ENCODE results near the gene DEGS2. TPM values are rescaled to one million over a fixed set of nuclear protein-coding genes. Genes with fewer than 3 reads are reported as not detected.
"Not testable (repeated sequence)": the region's sequence is repeated elsewhere in the genome, so short reads cannot be mapped to it uniquely, and the experiment has no call there.

Gene DEGS2
- total RNA-seq, 1 donor from 2014 or later = 0.34 TPM

GRCh38 chr14:100188392-100189030 is 29.1 kb upstream of the DEGS2 start:
- Mint-ChIP-seq H3K4me1 (ENCODE audit: low read depth, unreplicated experiment) (no peaks in the 10 kb centered on the region), H3K4me3 (ENCODE audit: unreplicated experiment) (no peak overlapping the region), H3K27me3 (ENCODE audit: unreplicated experiment) (peaks cover 3% of the 10 kb centered on the region), H3K36me3 (ENCODE audit: unreplicated experiment) (no peaks in the 10 kb centered on the region), H3K9me3 (ENCODE audit: unreplicated experiment) (peaks cover 1% of the 10 kb centered on the region), H3K27ac (ENCODE audit: unreplicated experiment) (no peak overlapping the region)
- DNase-seq = no peak
- TF ChIP-seq CTCF (IDR thresholded peaks at IDR 0.05; ENCODE audit: partially characterized antibody, unreplicated experiment) = no peak

- Mint-ChIP-seq H3K27me3 (ENCODE audit: unreplicated experiment) (peaks cover 3% of the 10 kb centered on the region), H3K27ac (ENCODE audit: unreplicated experiment) (no peak overlapping the region), H3K4me3 (ENCODE audit: unreplicated experiment) (no peak overlapping the region), H3K36me3 (ENCODE audit: unreplicated experiment) (no peaks in the 10 kb centered on the region), H3K4me1 (ENCODE audit: low read depth, unreplicated experiment) (no peaks in the 10 kb centered on the region), H3K9me3 (ENCODE audit: unreplicated experiment) (peaks cover 1% of the 10 kb centered on the region)
- no peak for DNase-seq
- TF ChIP-seq CTCF (IDR thresholded peaks at IDR 0.05; ENCODE audit: partially characterized antibody, unreplicated experiment) = no peak
Measured at GRCh38 chr14:100187247-100187833, 27.9 kb upstream of the DEGS2 start.

- H3K4me1 Mint-ChIP-seq (ENCODE audit: low read depth, unreplicated experiment); H3K9me3 Mint-ChIP-seq (ENCODE audit: unreplicated experiment); H3K36me3 Mint-ChIP-seq (ENCODE audit: unreplicated experiment); H3K4me3 Mint-ChIP-seq (ENCODE audit: unreplicated experiment); H3K27ac Mint-ChIP-seq (ENCODE audit: unreplicated experiment); H3K27me3 Mint-ChIP-seq (ENCODE audit: unreplicated experiment); DNase-seq: not testable (repeated sequence)
Measured at GRCh38 chr14:100181876-100182551, 22.6 kb upstream of the DEGS2 start.

GRCh38 chr14:100180671-100181070 is 21.2 kb upstream of the DEGS2 start:
- not testable (repeated sequence) for H3K4me1 Mint-ChIP-seq (ENCODE audit: low read depth, unreplicated experiment); H3K4me3 Mint-ChIP-seq (ENCODE audit: unreplicated experiment); H3K27me3 Mint-ChIP-seq (ENCODE audit: unreplicated experiment); H3K27ac Mint-ChIP-seq (ENCODE audit: unreplicated experiment); H3K9me3 Mint-ChIP-seq (ENCODE audit: unreplicated experiment); H3K36me3 Mint-ChIP-seq (ENCODE audit: unreplicated experiment); DNase-seq

GRCh38 chr14:100178691-100179090 is 19.2 kb upstream of the DEGS2 start:
- Mint-ChIP-seq H3K36me3 (ENCODE audit: unreplicated experiment) (peaks cover 4% of the 10 kb centered on the region), H3K27ac (ENCODE audit: unreplicated experiment) (no peak overlapping the region), H3K9me3 (ENCODE audit: unreplicated experiment) (peaks cover 1% of the 10 kb centered on the region), H3K4me3 (ENCODE audit: unreplicated experiment) (no peak overlapping the region), H3K4me1 (ENCODE audit: low read depth, unreplicated experiment) (no peaks in the 10 kb centered on the region), H3K27me3 (ENCODE audit: unreplicated experiment) (peaks cover 6% of the 10 kb centered on the region)
- TF ChIP-seq CTCF (IDR thresholded peaks at IDR 0.05; ENCODE audit: partially characterized antibody, unreplicated experiment) = no peak
- no peak for DNase-seq

GRCh38 chr14:100176811-100177327 is 17.4 kb upstream of the DEGS2 start:
- H3K4me1 Mint-ChIP-seq (ENCODE audit: low read depth, unreplicated experiment) = no peaks in the 10 kb centered on the region
- H3K27ac Mint-ChIP-seq (ENCODE audit: unreplicated experiment) = no peak overlapping the region
- peaks cover 1% of the 10 kb centered on the region for H3K9me3 Mint-ChIP-seq (ENCODE audit: unreplicated experiment)
- H3K27me3 Mint-ChIP-seq (ENCODE audit: unreplicated experiment) = peaks cover 8% of the 10 kb centered on the region
- H3K4me3 Mint-ChIP-seq (ENCODE audit: unreplicated experiment) = no peak overlapping the region
- no peak for DNase-seq
- no peak for TF ChIP-seq CTCF (IDR thresholded peaks at IDR 0.05; ENCODE audit: partially characterized antibody, unreplicated experiment)
- H3K36me3 Mint-ChIP-seq (ENCODE audit: unreplicated experiment) = peaks cover 4% of the 10 kb centered on the region
